Measurements from ENCODE around the gene VWA8.

DNA sequence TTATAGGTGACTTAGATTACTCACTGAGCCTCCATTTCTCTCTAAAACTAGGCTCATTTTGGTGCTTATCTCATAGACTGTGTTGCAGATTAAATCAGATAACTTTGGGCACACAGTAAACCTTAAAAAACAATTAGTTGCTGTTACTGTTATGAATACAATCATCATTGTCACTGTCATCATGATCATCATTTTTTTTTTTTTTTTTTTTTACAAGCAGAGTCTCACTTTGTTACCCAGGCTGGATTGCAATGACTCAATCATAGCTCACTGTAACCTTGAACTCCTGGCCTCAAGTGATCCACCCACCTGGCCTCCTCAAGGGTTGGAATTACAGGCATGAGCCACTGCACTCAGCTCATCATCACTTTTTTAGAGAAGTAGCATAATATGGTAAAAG is 60.0 kb downstream of the VWA8 start:
- TF ChIP-seq, protein P1, sequence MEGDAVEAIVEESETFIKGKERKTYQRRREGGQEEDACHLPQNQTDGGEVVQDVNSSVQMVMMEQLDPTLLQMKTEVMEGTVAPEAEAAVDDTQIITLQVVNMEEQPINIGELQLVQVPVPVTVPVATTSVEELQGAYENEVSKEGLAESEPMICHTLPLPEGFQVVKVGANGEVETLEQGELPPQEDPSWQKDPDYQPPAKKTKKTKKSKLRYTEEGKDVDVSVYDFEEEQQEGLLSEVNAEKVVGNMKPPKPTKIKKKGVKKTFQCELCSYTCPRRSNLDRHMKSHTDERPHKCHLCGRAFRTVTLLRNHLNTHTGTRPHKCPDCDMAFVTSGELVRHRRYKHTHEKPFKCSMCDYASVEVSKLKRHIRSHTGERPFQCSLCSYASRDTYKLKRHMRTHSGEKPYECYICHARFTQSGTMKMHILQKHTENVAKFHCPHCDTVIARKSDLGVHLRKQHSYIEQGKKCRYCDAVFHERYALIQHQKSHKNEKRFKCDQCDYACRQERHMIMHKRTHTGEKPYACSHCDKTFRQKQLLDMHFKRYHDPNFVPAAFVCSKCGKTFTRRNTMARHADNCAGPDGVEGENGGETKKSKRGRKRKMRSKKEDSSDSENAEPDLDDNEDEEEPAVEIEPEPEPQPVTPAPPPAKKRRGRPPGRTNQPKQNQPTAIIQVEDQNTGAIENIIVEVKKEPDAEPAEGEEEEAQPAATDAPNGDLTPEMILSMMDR (IDR thresholded peaks at IDR 0.05; ENCODE audit: low read depth, low read length), result no peak
- no peak for TF ChIP-seq POLR2A (IDR thresholded peaks at IDR 0.05; ENCODE audit: extremely low read depth, insufficient read length)
- no peak for TF ChIP-seq MYC (IDR thresholded peaks at IDR 0.05; ENCODE audit: low read depth, low read length)
- TF ChIP-seq, protein P2, sequence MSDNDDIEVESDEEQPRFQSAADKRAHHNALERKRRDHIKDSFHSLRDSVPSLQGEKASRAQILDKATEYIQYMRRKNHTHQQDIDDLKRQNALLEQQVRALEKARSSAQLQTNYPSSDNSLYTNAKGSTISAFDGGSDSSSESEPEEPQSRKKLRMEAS (IDR thresholded peaks at IDR 0.05; ENCODE audit: low read depth, low read length), result no peak

Data from NB4 (cell line).